Fibroblast of gingiva (primary cell): ENCODE data around the gene SHC1.

Experiments
- DNase-seq: peaks from one replicate; pipeline ENCODE4 v3.0.0-alpha.2; 2011; ENCODE audit warnings: low read depth

SHC1 gene

DNA sequence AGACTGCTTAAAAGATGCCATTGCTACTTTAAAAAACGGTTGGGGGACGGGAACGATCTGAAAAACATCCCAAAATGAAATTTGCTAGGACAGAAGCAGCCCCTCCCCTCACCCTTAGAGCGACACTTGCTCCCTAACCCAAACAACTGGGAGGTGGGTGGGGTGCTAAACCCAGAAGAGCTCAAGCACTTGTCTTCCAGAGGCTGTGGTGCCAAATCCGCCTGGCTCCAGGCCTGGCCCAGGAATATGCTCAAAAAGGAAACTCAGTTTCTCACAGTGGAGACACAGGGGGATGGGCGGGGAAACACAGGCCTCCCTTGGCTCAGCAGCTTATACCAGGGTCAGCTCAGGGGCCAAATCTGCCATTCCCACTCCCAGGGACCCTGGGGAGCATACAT, 14.0 kb downstream of the SHC1 start:
- DNase-seq = no peak

- peak; percentile 82 for DNase-seq
Observed at GRCh38 chr1:154955718-154956543, 14.6 kb downstream of the SHC1 start, which contains the start of gene PBXIP1. Gene PBXIP1, minus strand, starts transcription at chr1:154956099. Its CDS starts 2,378 bp downstream, at chr1:154953721.

DNA sequence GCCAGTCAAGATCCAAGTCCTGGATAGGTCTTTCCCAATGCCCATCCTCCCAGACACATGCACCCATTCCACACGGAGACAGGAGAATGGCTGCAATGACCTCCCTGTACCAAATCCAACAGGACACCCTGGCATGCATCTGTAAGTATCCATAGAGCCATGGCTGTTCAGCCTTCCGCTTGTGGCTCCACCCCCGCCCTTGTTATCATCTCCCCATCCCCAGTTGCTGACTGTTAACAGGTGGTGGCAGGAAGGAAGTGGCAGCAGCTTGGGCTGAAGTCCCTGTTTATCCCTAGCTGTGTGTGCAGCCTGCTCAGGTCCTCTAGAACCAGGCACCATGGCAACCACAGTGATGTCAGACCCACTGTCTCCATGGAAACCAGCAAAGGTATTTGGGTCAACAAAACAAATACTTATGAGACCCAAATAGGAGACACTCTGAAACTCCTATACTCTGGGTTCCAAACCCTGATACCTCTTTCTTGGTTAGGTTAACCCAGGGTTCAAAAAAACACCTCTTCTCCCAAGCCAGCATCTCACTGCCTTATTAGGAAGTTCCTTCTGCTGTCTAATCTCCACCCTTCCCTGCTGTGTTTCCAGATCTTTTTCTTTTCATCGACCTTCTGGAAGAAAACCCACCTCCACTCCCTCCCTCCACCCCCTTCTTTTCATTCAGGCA, 15.4 kb downstream of the SHC1 start:
- peak; percentile 67 for DNase-seq

- DNase-seq = no peak
Observed at GRCh38 chr1:154954541-154954940, 16.0 kb downstream of the SHC1 start.

DNA sequence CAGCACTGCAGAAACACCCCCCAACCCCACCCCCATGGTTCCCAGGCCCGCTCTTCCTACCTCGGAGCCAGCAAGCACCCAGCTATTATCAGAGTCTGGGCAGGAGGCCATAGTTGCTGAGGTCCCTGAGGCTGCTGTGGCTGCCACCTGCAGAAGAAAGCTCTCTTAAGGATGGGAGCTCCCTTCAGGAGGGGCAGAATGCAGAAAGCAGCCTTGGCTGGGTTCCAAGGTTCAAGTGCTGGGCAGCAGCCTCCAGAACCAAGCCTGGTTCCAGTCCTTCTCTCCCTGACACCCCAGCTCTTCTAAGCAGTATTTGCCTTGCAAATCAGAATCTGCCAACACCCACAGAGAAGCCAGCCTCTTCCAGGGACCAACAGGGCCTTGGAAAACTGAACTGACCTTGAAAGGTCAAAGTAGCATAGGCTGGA, 16.9 kb downstream of the SHC1 start:
- DNase-seq = no peak

GRCh38 chr1:154952664-154953063, 17.9 kb downstream of the SHC1 start:
- DNase-seq = no peak

DNA sequence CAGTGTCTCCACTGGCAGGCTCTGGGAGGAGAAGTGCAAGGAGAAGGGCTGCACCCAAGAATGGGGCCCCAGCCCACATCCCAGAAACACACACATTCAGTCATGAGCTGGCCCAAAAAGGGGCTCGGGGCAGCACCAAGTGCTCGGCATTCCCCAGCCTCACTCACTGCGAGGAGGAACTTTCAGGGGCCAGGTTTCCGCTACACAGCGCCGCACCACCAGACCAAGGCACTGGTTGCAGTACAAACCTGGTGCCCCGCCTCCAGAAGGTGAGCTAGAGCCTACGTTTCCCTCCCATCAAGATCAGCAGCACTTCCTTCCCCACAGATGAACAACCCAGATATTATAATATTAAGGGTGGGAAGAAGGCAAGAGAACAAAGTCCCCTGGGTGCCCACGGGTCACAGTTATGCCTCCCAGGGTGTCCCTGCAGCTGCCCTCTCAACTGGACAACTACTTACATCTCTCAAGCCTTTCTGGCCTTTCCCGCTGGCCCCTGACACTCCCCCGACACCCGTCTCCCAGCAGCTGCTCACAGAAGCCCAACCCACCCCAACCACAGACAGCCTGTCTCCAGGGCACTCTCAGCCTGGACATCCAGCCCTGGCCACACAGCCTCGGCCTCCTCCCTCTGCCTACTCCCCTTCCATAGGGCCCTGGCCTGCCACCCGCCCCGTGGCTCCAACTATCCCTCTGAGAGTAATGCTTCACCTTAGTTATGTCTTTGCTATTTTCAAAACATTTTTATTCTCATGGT, 18.5 kb downstream of the SHC1 start:
- no peak for DNase-seq

DNA sequence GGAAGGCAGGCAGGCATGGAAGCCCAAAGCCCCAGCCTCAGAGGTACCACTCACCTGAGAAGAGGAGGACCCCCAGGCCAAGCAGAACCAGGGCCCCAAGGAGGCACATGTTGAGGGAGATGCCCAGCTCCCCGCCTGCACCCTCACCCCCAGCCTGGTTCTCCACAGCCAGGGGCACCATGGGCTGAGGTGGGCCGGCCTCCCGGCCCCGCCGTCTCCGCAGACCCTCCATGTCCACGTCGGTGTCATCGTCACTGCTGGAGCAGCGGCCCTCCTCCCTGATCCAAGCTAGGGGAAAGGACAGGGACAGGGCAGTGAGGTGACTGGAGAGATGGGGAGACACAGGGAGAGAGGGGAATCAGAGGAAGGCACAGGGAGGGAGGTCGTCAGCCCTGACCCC, 22.5 kb downstream of the SHC1 start:
- no peak for DNase-seq

DNA sequence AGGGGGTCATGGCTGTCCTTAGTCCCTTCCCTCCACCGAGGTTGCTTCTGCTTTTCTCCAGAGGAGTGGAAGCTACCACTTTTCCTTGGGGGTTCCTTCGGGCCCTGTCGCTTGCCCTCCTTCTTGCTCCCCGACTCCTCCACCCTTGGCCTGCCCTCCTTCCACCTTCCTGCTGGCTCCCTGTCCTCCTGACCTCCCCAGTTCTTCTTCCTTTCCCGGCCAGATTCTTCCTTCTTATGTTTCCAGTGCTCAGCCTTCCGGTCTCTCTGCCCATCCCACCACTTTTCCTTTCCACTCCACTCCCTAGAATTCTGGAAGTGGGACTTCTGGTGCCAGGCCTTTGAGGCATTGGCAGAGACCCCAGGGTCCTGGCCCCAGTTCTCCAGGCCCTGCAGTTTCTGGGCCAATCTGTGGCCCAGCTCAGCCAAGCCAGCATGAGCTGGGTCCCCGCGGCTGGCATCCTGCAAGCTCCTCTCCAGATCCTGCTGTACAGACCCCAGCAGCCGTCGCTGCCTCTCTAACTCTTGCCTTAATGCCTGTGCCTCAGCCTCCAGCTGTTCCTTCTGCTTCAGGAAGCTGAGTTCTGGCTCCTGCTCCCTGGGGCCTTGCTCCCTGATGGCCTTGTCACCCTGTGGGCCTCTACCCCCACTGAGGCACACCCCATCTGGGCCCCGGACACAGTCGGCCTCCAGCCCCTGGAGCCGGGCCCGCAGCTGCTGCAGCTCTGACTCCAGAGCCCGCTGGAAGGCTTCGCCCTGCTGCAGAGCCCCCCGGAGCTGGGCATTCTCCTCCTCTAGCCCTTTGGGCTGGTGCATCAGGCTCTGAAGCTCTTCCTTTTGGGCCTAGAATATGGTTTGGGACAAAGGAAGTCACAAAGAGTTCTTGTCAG, 24.3 kb downstream of the SHC1 start:
- no peak for DNase-seq

DNA sequence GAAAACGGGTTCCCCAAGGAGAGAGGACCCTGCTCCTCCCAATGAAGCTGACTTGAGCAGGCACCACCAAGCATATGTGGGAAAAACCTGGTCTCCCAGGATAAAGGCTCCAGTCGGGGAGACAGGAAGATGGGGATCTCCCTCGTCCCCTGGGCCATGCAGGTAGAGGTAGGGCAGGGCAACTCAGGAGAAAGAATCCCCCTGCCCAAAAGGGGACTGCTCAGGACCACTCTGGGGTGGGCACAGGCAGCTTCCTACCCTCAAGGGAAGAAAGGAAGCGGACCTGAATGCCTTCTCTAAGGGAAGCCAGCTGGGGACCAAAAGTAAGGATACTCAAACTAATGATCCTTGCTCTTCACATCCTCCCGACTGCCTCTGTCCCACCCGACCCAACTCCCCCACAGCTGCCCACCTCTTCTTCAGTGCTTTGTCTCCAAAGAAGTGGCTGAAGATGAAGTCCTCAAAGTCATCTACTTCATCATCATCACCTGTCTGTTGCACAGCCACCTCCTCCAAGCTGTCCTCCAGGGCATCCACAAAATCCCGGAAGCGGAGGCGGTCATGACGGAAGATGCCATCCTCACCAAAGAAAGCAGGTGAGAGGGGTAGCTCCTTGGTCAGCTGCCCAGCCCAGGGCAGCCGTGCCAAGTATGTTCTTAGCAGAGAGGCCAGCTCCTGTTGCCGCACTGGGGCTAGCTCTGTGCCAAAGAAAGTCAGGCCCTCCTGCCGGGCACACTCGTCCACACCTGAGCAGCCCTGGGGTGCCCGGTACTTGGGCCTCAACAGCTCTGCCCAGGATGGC, 25.2 kb downstream of the SHC1 start:
- DNase-seq = no peak

DNA sequence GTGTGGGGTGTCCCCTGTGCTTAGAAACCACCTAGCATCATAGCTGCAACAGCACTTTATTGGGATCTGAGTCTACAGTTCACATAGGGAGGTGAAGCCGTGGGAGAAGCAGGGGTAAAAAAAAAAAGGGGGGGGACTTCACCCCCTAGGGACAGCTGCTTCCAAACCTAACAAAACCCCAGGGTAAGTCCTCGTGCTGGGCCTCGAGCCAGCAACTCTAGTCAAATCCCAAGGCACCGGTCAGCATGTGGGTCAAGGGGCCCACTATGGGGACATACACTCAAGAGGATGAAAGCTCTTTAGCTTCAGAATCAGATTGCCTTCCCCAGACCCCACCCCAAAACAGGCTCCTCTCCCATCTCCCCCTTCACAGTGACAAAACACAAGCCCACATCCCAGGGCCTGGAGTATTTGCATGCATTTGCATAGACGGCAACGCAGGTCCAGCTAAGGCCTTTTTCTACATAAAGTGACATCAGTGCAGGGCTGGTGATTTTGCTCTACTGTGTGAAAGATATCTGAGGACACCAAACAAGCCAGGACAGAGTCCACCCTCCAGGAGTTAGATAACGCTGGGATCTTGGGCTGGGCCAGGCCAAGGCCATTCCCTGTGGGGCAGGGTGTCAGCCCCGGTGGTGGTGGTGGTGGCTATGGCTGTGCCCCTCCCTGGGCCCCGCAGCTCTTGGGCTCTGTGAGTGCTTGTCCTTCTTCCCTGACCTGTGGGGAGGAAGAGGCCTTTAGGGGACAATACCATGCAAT, 26.0 kb downstream of the SHC1 start:
- DNase-seq = no peak

DNA sequence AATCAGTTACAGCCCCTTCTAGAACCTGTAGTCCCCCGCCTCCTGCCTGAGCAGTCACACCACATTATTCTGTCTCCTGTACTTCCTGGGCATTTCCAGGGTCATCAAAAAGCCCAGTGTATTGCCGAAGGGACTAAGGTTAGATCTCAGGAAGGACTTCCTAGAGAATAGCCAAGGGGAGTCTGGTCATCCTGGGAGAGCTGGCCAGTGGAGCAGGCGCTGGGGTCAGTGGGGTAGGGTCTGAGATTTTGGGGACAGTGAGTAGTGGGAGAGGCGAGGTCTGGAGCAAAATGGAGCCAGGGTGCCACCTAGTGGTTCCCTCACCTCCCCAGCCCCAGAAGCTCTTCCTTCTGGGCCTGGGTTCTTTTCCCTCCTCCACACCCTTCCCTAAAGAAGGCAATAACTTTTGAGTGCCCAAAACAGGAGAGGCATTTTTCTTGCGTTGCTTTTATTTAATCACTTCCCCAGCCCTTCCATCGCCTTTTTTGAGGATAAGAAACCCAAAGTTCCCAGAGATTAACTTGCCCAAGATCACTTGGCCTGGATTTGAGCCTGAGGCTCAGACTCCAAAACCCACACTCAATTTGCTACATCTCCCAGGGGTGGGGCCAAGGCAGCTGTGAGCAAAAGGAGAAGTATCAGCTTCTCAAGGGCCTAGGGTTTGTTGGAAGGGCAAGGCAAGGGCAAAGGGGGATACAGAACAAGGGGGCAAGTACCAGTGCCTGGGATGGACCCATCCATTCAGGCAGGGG, 26.7 kb downstream of the SHC1 start:
- DNase-seq = no peak

DNA sequence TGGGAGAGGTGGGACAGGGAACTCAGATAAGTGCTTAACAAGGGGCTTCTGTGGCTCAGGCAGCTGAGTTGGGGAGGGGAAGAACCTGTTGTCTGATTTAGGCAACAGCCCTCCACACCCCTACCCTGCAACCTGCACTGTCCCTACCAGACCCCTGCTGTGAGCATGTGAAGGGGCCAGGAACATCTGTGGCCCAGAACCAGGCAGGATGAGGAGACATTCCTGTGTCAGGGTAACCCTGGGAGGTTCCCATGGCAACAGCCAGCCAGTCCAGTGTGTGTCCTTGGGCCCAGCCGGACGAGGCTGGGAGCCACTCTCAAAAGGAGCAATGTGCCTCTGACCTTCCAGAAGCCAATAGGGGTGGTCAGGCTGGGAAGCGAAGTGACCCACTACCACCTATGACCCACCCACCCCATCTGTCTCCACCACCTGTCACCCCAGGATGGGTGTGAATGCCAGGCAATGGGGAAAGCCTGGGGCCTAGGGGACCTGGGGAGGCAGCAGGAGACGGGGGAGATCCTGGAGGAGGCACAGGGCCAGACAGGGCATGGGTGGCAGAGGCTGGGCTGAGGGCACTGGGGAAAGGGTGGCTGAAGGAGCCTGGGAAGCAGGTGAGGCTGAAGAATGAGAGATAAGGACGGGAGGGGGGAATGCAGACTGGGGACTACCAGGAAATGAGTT, 29.1 kb downstream of the SHC1 start:
- no peak for DNase-seq

- DNase-seq = no peak
Observed at GRCh38 chr1:154940651-154941194, 29.8 kb downstream of the SHC1 start.

DNA sequence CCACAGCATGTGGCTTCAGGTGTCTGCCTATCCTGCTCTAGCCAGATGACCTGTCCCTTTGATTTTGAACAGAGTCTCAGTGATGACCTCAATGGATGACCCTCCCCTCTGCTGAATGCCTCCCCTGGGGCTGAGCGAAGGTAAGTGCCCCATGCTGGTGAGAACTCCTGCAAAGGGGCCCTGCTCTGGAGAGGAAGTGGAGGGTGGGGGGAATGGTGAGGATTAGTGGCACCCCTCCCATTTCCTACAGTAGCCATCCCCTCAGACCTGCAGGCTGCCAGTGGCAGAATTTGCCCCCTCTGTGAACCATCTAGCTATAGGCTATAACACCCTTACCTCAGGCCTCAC, 30.4 kb downstream of the SHC1 start:
- DNase-seq = no peak

GRCh38 chr1:154938604-154939399, 31.7 kb downstream of the SHC1 start:
- no peak for DNase-seq

GRCh38 chr1:154937988-154938386, 32.6 kb downstream of the SHC1 start:
- no peak for DNase-seq
